B cell (primary cell): Measurements from ENCODE around the gene RPS18. TPM values are rescaled to one million over a fixed set of nuclear protein-coding genes. Genes with fewer than 3 reads are reported as not detected.

Experiments used
- ATAC-seq: fragments of 200-7000 bp; cut with Tn5 transposase; one replicate; pipeline ENCODE4 v1.10.0; 2021; ENCODE audit warnings: low read depth, mild to moderate bottlenecking, moderate number of reproducible peaks, moderate library complexity
- CTCF ChIA-PET: fragments of 350-600 bp; sonication (Branson Sonifier 250); formaldehyde crosslinking; loops from one replicate; lab custom pipeline; 2021; ENCODE audit warnings: antibody characterized with exemption, inconsistent platforms; lab: Charles Lee
- POLR2A ChIA-PET: fragments of 350-600 bp; sonication (Branson Sonifier 250); formaldehyde crosslinking; loops from one replicate; lab custom pipeline; 2021; ENCODE audit warnings: antibody characterized with exemption; lab: Charles Lee
- DNase-seq: peaks from one replicate; pipeline ENCODE4 v3.0.0; 2013
- H2AFZ ChIP-seq: 2 replicates; pipeline ENCODE4 v1.6.1; 2012; ENCODE audit warnings: mild to moderate bottlenecking, low read depth, low read length; ENCODE audit not compliant: insufficient read depth, poor library complexity, severe bottlenecking
- H3K27ac ChIP-seq, 2 donors: 1 replicate in 1 of 2; 2 replicates in 1 of 2; pipeline ENCODE4 v1.5.1; 2012 to 2013; ENCODE audit warnings: low read length in 2 of 2, mild to moderate bottlenecking in 2 of 2, moderate library complexity in 1 of 2
- H3K27me3 ChIP-seq, 4 experiments: fragments of 200-600 bp in 1 of 4; sonication (generic) in 1 of 4; replicated peaks in 1 of 4; 1 replicate in 2 of 4; 2 replicates in 2 of 4; pipeline versions ENCODE4 v1.6.1 to v1.7.0; 2013 to 2016; ENCODE audit warnings: low read length in 3 of 4, mild to moderate bottlenecking in 2 of 4, mixed read lengths in 1 of 4, moderate library complexity in 1 of 4; ENCODE audit not compliant: insufficient read depth in 4 of 4, control insufficient read depth in 3 of 4; ENCODE audit errors: control extremely low read depth in 1 of 4
- H3K36me3 ChIP-seq, 2 experiments: replicated peaks in 1 of 2; 1 replicate in 1 of 2; 2 replicates in 1 of 2; pipeline versions ENCODE4 v1.6.1 to v1.7.1; 2013; ENCODE audit warnings: low read length in 1 of 2; ENCODE audit not compliant: insufficient read depth in 2 of 2, control insufficient read depth in 1 of 2; ENCODE audit errors: control extremely low read depth in 1 of 2, extremely low read depth in 1 of 2
- H3K4me1 ChIP-seq, 2 donors: fragments of 200-600 bp in 1 of 2; sonication (generic) in 1 of 2; 1 replicate in 1 of 2; 2 replicates in 1 of 2; pipeline versions ENCODE4 v1.5.1 to v1.6.1; 2013 to 2017; ENCODE audit warnings: low read length in 2 of 2; ENCODE audit not compliant: control insufficient read depth in 2 of 2, insufficient read depth in 2 of 2
- H3K4me2 ChIP-seq: replicated peaks from 2 replicates; pipeline ENCODE3; 2012; ENCODE audit warnings: mild to moderate bottlenecking, low read depth, low read length; ENCODE audit not compliant: poor library complexity, severe bottlenecking
- H3K4me3 ChIP-seq, 5 experiments: fragments of 200-600 bp in 1 of 5; sonication (generic) in 1 of 5; 1 replicate in 3 of 5; 2 replicates in 2 of 5; pipeline versions ENCODE4 v1.5.1 to v1.7.0; 2011 to 2016; ENCODE audit warnings: low read length in 4 of 5, mild to moderate bottlenecking in 4 of 5, low read depth in 2 of 5, control low read depth in 1 of 5, moderate library complexity in 1 of 5; ENCODE audit not compliant: insufficient read depth in 1 of 5; ENCODE audit errors: control extremely low read depth in 1 of 5, extremely low read depth in 1 of 5
- H3K79me2 ChIP-seq: fragments of 200-600 bp; sonication (generic); one replicate; pipeline ENCODE4 v1.6.0; 2016; ENCODE audit warnings: low read length; ENCODE audit not compliant: control insufficient read depth, insufficient read depth
- H3K9ac ChIP-seq: fragments of 200-600 bp; sonication (generic); 2 replicates; pipeline ENCODE4 v1.6.1; 2017; ENCODE audit warnings: mild to moderate bottlenecking, low read length, moderate library complexity
- H3K9me3 ChIP-seq, 3 donors: one replicate each; pipeline versions ENCODE4 v1.6.1 to v1.7.1; 2013; ENCODE audit warnings: low read length in 2 of 3; ENCODE audit not compliant: control insufficient read depth in 2 of 3, insufficient read depth in 1 of 3; ENCODE audit errors: control extremely low read depth in 1 of 3
- H4K20me1 ChIP-seq: 2 replicates; pipeline ENCODE4 v1.6.0; 2012; ENCODE audit warnings: mild to moderate bottlenecking, low read length; ENCODE audit not compliant: insufficient read depth, control insufficient read depth, poor library complexity, severe bottlenecking
- H3K27ac Mint-ChIP-seq: one replicate; pipeline ENCODE4 v1.8.0; 2021; ENCODE audit warnings: mixed read lengths
- H3K27me3 Mint-ChIP-seq: one replicate; pipeline ENCODE4 v1.8.0; 2021; ENCODE audit warnings: mixed read lengths
- H3K4me1 Mint-ChIP-seq: one replicate; pipeline ENCODE4 v1.8.0; 2021; ENCODE audit warnings: mixed read lengths
- H3K4me3 Mint-ChIP-seq: one replicate; pipeline ENCODE4 v1.8.0; 2021; ENCODE audit warnings: mixed read lengths
- H3K9me3 Mint-ChIP-seq: one replicate; pipeline ENCODE4 v1.8.0; 2022; ENCODE audit warnings: mixed read lengths; ENCODE audit not compliant: insufficient read depth
- EZH2 ChIP-seq: IDR thresholded peaks from 2 replicates; pipeline ENCODE4 v1.6.1; 2012; ENCODE audit warnings: borderline replicate concordance, low read depth, mild to moderate bottlenecking, moderate library complexity, low read length; ENCODE audit not compliant: insufficient read depth, poor library complexity, severe bottlenecking
- WGBS: methylation state at CpG from one replicate; pipeline ENCODE4 v1.1.5; 2013; ENCODE audit warnings: missing lambda C conversion rate; ENCODE audit not compliant: insufficient coverage; 5-methylcytosine and 5-hydroxymethylcytosine counted together
- intact Hi-C: fragments of 100-400 bp; cut with micrococcal nuclease; formaldehyde crosslinking; loops from one replicate; pipeline ENCODE4 v1.10.0; 2022
- polyA plus RNA-seq: library from polyadenylated mRNA; depleted of rRNA; stranded (reverse); fragments of >200 nt; gene quantifications from 2 replicates; pipeline ENCODE4 v1.2.3, GENCODE V29; 2012
- total RNA-seq, 2 donors: library from RNA; stranded (reverse); fragments of 120-200 nt in 1 of 2; gene quantifications; 1 replicate in 1 of 2; 2 replicates in 1 of 2; pipeline versions ENCODE4 v1.2.3 to v1.2.4, GENCODE V29; 2013 to 2022
- TF ChIP-seq, protein P1 (sequence below): fragments of 200-600 bp; IDR thresholded peaks from one replicate; pipeline ENCODE4 v1.8.0; 2022; ENCODE audit warnings: antibody characterized with exemption, mild to moderate bottlenecking

Gene RPS18
- total and polyA plus RNA-seq, 2 donors (not counting 1 experiment from before 2014, with no cell fraction given) = 3,830 to 5,829 TPM

DNA sequence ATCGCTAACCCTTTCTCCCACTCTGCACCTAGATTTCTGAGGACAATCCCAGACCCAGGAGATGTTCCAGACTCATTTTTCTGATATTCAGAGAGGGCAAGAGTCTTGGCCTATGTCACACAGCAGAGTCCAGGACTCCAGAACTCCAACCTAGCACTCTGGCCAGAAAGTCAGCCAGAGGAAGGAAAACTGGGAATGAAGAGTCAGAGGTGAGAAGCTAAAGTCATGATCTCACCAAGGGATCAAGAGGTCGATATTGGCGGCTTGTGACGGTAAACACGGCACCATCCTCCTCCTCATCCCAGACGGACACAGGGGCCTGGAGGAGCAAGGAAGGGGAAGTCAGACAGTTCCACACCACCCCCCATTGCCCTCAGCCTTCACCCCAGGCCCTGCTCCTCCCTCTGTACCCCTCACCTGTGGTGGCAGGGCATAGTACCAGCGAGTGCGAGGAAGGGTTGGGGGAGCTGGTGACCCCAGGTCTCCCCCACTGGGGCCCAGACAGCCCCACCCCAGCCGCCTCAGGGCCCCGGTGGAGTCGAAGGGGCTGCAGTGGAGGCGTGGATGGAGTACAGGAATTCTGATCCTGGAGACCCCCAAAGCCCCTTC is 25.0 kb downstream of the RPS18 start:
- Histone ChIP-seq H3K27ac (peak overlapping the region; percentile 60 to 91), H3K9ac (peak overlapping the region; percentile 84), H3K4me3 (peak overlapping the region in 3 of 5 experiments; percentile 79 to 96 (median 94)), H3K9me3 (no peaks in the 10 kb centered on the region), H3K36me3 (peaks cover 0 to 57% of the 10 kb centered on the region in 2 experiments), H3K4me2 (peak overlapping the region; percentile 93), H3K4me1 (peaks cover 12 to 21% of the 10 kb centered on the region in 2 donors), H2AFZ (no peak overlapping the region), H4K20me1 (peaks cover 20% of the 10 kb centered on the region), H3K79me2 (peaks cover 13% of the 10 kb centered on the region), H3K27me3 (no peaks in the 10 kb centered on the region)
- ATAC-seq = no peak
- no peaks in the 10 kb centered on the region for H3K9me3 Mint-ChIP-seq
- POLR2A ChIA-PET = interaction anchor here (1.6 to 3.3 kb wide), 5 partner anchors 8 to 25 kb away, joined by 4 to 21 read pairs (median 12); partner anchors contain the start of genes B3GALT4, RPS18, TAPBP and VPS52
- peak overlapping the region; percentile 99 for H3K4me3 Mint-ChIP-seq
- 86% methylated on average over 5 of the region's 12 CpGs for WGBS
- TF ChIP-seq EZH2 = no peak
- H3K27me3 Mint-ChIP-seq = no peaks in the 10 kb centered on the region
- intact Hi-C loops = no loop called here
- peaks cover 33% of the 10 kb centered on the region for H3K4me1 Mint-ChIP-seq
- CTCF ChIA-PET = interaction anchor here (1.0 to 3.6 kb wide), 4 partner anchors 16 to 47 kb away, joined by 3 to 32 read pairs (median 4); partner anchors contain the start of genes B3GALT4, RPS18 and VPS52
- no peak for DNase-seq
- peak overlapping the region; percentile 88 for H3K27ac Mint-ChIP-seq

DNA sequence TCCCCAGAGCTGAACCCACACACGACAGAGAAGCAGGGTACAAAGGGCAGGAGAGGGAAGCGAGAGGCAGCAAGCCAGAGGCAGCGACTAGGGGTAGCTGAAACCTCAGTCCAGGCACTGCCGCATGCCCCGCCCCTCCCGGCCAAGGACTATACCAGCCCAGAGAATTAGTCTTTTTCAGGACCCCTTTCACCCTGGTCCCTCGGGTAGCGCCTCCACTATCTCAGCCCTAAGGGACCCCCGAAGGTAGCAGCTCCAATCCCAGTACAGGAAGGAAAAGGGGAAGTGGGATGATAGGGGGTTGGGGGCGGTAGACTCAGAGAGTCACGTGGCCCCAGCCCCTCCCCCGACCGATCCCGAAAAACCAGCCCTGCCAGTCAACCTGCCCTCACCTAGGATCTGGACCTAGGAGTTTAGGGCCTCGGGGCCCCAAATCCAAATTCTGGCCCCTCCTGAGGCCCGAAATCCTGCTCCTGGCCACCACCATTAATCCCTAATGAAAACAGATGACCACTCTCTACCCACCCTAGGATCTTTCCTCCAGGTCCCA is 25.6 kb downstream of the RPS18 start:
- peak overlapping the region; percentile 60 to 91 for H3K27ac ChIP-seq
- peaks cover 0 to 53% of the 10 kb centered on the region in 2 experiments for H3K36me3 ChIP-seq
- H3K79me2 ChIP-seq = peaks cover 13% of the 10 kb centered on the region
- no peaks in the 10 kb centered on the region for H3K9me3 ChIP-seq
- H3K27me3 ChIP-seq = no peaks in the 10 kb centered on the region
- peak overlapping the region; percentile 93 for H3K4me2 ChIP-seq
- CTCF ChIA-PET = interaction anchor here (0.7 to 3.6 kb wide), 4 partner anchors 15 to 46 kb away, joined by 3 to 32 read pairs (median 4); partner anchors contain the start of genes B3GALT4, RPS18 and VPS52
- TF ChIP-seq, protein P1, sequence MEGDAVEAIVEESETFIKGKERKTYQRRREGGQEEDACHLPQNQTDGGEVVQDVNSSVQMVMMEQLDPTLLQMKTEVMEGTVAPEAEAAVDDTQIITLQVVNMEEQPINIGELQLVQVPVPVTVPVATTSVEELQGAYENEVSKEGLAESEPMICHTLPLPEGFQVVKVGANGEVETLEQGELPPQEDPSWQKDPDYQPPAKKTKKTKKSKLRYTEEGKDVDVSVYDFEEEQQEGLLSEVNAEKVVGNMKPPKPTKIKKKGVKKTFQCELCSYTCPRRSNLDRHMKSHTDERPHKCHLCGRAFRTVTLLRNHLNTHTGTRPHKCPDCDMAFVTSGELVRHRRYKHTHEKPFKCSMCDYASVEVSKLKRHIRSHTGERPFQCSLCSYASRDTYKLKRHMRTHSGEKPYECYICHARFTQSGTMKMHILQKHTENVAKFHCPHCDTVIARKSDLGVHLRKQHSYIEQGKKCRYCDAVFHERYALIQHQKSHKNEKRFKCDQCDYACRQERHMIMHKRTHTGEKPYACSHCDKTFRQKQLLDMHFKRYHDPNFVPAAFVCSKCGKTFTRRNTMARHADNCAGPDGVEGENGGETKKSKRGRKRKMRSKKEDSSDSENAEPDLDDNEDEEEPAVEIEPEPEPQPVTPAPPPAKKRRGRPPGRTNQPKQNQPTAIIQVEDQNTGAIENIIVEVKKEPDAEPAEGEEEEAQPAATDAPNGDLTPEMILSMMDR = no peak
- TF ChIP-seq EZH2 = no peak
- no peak for ATAC-seq
- Mint-ChIP-seq H3K27me3 (no peaks in the 10 kb centered on the region), H3K9me3 (no peaks in the 10 kb centered on the region), H3K4me3 (peak overlapping the region; percentile 99), H3K27ac (peak overlapping the region; percentile 88), H3K4me1 (peaks cover 33% of the 10 kb centered on the region)
- intact Hi-C loops = no loop called here
- DNase-seq = peak; percentile 63
- H4K20me1 ChIP-seq = peaks cover 20% of the 10 kb centered on the region
- POLR2A ChIA-PET = interaction anchor here (1.6 to 3.3 kb wide), 6 partner anchors 9 to 47 kb away, joined by 4 to 21 read pairs (median 14); partner anchors contain the start of genes B3GALT4, RPS18, TAPBP and VPS52
- H3K4me1 ChIP-seq = peaks cover 12 to 21% of the 10 kb centered on the region in 2 donors
- WGBS = 6% methylated on average over 5 of the region's 16 CpGs
- peak overlapping the region; percentile 84 for H3K9ac ChIP-seq
- no peak overlapping the region for H2AFZ ChIP-seq
- H3K4me3 ChIP-seq = peak overlapping the region; percentile 32 to 96 (median 79)
